Measurements from ENCODE around the gene ACTN3.

DNA sequence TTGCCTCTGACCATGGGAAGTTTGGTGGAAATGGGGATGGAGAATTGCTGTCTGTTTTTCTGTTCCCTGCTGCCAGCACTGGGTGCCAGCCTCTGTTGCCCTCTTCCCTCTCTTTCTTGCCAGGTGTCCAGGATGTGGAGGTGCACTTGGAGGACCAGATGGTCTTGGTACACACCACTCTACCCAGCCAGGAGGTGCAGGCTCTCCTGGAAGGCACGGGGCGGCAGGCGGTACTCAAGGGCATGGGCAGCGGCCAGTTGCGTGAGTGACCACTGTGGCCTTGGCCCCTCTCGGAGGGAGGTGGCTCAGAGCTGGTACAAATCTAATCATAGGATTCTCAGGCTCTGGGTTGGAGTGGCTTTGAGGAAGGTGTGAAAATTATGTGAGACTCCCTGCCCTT, 52.3 kb downstream of the ACTN3 start:
- TF ChIP-seq POLR2AphosphoS5 (IDR thresholded peaks at IDR 0.05): no peak
- TF ChIP-seq, protein P1, sequence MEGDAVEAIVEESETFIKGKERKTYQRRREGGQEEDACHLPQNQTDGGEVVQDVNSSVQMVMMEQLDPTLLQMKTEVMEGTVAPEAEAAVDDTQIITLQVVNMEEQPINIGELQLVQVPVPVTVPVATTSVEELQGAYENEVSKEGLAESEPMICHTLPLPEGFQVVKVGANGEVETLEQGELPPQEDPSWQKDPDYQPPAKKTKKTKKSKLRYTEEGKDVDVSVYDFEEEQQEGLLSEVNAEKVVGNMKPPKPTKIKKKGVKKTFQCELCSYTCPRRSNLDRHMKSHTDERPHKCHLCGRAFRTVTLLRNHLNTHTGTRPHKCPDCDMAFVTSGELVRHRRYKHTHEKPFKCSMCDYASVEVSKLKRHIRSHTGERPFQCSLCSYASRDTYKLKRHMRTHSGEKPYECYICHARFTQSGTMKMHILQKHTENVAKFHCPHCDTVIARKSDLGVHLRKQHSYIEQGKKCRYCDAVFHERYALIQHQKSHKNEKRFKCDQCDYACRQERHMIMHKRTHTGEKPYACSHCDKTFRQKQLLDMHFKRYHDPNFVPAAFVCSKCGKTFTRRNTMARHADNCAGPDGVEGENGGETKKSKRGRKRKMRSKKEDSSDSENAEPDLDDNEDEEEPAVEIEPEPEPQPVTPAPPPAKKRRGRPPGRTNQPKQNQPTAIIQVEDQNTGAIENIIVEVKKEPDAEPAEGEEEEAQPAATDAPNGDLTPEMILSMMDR (IDR thresholded peaks at IDR 0.05): no peak
